Fibroblast of the conjunctiva (primary cell): Measurements from ENCODE around the gene AQP7.
A peak's percentile ranks its signal among the peaks of the same experiment; 100 is the strongest.
"Not testable (repeated sequence)": the region's sequence is repeated elsewhere in the genome, so short reads cannot be mapped to it uniquely, and the experiment has no call there.

Experiments
- DNase-seq: peaks from one replicate; pipeline ENCODE4 v3.0.0-alpha.2; 2010; ENCODE audit warnings: low read depth

The AQP7 gene

DNA sequence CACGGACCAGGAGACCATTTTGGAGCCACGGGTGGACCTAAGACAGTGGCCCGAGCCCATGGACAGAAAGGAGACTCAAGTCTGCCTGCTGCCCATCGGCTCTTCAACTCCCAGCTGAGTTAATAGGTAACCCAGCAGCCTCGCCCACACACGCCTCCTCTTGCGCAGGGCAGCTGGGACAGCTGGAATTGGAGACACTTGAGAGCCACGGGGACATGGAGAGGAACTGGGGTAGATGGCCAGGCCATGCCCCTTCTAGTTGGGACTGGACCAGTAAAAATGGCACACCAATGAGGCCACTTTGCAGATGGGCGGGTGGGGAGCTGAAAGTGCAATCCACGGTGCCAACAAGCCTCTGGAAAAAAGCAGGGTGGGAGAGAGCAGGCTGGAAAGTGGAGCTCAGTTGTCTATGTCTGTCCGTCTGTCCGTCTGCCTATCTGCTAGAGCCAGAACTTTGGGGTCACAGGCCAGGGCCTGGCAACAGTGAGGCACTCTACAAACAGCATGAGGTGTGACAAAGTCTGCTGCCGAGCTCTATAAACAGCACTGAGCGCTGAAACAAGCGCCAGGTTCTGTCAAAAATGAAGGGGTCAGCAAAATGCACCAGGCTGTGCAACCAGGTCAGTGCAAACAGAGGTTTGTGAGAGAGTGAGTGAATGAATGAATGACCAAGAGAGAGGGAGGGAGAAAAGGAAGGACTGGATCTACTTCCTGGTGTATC, 7.0 kb downstream of the AQP7 start:
- not testable (repeated sequence) for DNase-seq

DNA sequence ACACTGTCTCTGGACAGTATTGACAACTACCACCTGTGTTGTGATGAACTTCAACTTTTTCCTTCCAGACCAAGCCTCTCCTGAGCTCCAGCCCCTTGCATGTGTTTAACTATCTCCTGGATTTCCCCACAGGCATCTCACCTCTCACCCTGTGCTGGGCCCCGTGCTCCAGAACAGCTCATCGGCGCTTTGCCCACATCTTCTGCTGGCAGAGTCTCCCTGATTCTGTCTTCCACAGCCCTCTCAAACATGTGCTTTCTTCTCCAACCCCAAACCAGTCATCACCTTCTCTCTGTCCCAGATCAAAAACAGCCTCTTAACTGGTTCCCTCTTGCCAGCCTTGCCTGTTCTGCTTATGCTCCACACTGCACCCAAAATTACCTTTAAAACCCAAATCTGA, 8.4 kb downstream of the AQP7 start:
- not testable (repeated sequence) for DNase-seq

DNA sequence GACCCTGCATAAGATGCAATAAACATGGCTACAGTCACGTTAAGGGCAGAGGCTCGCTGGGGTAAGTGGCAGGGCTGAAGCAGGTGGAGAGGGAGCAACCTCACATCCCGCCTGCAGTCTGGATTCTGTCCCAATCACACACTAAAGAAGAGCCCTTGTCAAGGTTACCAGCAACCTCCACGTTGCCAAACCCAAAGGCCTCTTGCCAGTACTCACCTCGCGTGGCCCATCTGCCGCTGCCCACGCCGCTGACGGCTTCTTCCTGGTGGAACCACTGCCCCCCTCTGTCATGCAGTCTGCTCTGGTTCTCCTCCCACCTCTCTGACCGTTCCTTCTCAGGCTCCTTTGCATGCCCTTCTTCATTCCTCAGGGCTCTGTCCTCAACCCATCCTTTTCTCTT, 8.8 kb downstream of the AQP7 start:
- DNase-seq, result no peak

DNA sequence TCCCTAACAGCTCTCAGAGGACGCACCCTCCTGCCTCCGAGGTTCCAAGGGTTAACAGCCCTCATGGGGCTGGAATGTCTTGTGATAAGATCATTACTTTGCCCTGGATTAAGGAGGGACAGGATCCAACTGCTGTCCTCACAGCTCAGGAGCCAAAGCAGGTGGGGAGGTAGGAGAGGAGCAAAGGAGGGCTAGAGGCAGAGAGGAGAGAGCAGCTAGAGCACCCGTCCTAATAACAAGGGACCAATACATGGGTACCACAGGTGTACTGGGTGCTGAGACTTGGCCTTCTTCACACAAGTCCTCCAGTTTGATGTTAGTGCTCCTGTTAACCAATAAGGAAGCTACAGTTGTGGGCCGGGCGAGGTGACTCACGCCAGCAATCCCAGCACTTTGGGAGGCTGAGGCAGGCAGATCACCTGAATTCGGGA, 9.8 kb downstream of the AQP7 start:
- not testable (repeated sequence) for DNase-seq

DNA sequence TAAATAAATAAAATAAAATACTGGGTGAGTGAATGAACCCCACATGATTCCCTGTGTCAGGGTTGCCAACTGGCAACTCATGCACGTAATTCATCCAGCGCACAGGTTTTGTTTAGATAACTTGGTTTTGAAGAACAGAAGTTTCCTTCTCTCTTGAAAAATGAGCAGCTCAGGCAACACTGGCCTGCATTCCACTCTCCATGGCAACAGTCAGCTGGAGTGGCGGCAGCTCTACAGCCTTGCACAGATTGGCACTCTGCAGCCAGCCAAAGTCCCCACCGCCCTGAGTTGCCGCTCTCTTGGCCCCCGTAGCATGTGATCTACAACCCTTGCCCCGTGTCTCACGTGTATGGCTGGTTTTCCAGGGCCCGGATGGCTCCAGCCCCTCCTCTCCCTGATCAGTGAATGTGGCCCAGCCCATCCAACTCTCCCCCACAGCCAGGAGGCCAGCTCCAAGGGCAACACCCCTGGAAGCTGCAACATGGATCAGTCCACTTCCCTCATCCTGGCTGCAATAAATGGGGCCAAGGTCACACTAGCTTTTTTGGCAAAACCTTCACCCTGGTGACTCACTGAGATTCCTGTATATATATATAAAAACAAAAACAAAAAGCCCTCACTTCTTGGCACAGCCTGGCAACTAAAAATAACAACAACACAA, 11.1 kb downstream of the AQP7 start:
- peak; percentile 98 for DNase-seq

DNA sequence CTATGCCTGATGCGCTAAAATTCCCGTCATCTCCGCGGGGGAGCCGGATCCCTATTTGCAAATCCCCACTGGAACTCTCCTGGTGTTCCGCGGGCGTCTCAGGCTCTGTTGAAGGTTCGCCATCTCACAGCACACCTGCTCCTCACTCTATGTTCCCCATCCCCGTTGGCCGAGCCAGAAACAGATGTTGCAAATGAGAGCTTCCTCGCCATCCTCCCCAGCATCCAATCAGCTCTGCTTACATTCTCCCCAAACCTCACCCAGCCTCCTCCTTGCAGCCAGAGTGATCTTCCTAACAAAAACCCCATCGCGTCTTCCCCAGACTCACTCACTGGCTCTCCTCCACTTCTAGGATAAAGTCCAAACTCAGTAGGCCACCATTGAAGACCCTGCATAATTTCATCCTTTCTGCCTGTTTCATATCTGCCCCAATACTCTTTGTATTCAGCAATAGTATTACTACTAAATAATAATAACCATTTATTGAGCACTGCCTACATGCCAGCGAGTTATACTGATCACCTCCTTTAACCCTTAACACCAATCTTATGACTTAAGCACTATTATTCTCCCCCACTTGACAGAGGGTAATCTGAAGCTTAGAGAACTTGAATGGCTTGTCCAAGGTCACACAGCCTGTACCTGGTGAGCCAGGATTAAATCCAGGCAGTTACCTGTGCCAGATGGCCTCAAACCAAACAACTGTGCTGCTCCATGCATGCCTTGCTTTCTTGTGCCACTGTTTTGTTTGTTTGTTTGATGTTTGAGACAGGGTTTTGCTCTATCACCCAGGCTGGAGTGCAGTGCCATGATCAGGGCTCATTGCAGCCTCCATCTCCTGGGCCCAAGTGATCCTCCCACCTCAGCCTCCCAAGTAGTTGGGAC, 14.0 kb downstream of the AQP7 start:
- no peak for DNase-seq

DNA sequence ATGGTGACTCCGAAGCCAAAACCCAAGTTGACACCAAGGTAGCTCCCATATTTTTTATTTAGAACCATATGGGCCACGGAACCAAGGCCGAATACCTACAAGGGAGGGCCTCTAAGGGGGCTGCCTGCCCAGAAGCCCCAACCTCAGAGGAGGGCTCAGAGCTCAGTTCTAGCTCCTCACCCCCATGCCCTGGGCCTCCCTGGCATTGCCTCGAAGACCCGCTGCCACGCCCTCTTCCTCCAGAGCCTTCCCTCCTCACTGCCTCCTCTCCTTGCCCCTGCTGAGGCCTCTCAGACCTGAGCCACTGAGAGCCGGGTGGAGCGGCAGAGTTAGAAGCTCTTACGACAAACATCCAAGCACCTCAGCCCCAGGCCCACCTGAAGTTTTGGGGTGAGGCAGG, 15.4 kb downstream of the AQP7 start:
- not testable (repeated sequence) for DNase-seq

DNA sequence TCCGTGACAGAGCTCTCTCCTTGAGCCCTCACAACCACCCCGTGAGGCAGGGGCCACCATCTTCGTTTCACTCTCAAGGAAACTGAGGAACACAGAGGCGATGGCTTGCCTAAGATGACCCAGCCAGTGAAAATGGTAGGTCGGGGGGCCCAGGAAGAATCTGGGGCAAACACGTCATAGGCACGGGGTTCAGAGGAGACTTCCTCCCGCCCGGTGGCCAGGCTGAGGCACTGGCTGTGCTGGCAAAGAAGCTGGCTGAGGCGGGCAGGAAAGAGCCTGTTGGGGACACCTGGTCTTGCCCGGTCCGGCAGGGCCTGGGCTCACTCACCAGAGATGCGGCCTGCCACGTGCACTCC, 15.7 kb downstream of the AQP7 start:
- not testable (repeated sequence) for DNase-seq

DNA sequence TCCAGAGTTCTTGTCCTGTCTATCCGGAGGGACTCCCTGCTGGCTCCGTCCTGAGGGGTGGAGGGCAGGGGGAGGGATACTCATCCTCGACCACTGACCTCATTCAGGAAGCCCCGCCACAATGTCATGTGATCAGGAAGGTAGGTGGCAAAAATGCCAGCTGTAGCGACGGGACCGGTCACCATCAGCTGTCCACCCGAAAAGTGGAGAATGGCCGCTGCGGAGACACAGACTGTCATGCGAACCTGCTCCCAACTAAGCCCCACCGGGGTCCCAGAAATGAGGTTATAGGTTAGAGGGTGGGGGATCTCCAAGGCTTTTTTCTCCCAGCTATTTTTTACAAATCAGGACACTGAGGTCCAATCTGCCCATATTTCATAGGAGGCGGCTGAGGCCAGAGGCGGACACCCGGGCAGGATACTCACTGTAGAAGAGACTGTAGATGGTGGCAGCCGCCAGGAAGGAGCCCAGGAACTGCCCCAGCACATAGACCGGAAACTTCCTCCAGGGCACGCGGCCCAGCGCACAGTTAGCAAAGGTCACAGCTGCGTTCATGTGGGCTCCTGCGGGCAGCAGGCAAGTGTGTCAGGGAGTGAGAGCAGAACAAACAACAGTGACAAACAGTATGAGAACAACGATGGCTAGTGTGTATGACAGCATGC, 16.3 kb downstream of the AQP7 start:
- not testable (repeated sequence) for DNase-seq

DNA sequence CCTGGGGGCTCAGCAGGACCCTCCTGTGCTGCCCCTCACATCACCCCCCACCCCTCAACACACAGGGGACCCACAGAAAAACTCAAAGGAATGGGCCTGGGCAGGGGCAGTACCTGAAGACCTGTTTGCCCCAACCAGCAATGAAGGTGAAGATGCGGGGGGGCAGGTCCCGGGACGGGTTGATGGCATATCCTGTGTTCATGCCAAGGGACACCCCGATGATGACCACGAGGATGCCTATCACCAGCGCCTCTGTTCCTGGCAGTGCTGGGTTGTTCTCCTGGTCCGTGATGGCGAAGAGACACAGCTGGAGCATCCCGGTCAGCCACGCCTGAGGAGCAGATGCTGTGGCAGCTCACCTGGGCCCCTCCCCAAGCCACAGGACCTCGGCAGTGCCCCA, 16.8 kb downstream of the AQP7 start:
- not testable (repeated sequence) for DNase-seq

DNA sequence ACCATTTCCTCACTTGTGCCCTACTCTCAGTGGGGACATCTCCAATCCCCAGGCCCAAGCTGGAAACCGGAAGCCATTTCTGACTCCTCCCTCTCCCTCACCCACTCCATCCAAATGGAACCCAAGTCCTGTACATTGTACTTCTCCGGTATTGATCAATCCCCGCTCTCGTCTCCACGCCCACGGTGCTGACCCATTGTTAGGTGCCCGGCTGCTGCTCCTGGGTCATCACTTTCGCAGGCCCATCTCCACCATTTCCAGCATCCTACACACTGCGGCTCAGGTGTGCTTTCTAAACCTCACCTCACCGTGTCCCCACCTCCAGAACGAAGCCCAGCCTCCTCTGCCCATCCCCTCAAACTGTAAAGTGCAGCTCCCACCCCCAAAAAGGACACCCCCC, 19.0 kb downstream of the AQP7 start:
- DNase-seq, result not testable (repeated sequence)

DNA sequence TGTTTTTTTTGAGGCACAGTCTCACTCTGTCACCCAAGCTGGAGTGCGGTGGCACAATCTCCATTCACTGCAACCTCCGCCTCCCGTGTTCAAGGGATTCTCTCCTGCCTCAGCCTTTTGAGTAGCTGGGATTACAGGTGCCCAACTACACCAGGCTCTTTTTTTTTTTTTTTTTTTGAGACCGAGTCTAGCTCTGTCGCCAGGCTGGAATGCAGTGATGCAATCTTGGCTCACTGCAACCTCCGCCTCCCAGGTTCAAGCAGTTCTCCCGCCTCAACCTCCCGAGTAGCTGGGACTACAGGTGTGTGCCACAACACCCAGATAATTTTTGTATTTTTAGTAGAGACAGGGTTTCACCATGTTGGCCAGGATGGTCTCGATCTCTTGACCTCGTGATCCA, 20.0 kb downstream of the AQP7 start:
- DNase-seq, result not testable (repeated sequence)

DNA sequence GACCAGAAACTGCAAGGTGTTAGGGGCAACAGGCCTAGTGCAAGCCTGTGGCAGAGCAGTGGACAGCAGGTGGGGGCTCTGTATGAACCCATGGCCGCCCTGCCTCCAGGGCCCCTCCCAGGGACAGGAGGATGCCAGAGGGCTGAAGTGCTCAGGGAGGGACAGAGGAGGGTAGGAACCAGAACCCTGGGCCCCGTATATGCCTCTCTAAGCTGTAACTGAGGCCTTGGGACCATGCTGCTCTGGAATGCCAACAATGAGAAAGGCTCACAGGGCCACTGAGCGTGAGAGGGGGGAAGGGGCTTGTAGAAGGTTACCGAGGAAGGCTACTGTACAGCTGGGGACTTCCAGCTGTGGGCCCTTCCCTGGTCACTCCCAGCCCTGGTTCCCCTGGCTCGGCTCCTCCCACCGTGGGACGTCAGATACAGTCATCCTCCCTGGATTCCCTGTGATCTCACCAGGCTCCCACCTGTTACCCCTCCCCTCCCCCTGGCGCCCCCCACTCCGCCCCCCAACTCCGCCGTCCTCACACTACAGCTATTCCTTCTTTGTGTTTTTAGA, 21.1 kb downstream of the AQP7 start:
- DNase-seq, result no peak

DNA sequence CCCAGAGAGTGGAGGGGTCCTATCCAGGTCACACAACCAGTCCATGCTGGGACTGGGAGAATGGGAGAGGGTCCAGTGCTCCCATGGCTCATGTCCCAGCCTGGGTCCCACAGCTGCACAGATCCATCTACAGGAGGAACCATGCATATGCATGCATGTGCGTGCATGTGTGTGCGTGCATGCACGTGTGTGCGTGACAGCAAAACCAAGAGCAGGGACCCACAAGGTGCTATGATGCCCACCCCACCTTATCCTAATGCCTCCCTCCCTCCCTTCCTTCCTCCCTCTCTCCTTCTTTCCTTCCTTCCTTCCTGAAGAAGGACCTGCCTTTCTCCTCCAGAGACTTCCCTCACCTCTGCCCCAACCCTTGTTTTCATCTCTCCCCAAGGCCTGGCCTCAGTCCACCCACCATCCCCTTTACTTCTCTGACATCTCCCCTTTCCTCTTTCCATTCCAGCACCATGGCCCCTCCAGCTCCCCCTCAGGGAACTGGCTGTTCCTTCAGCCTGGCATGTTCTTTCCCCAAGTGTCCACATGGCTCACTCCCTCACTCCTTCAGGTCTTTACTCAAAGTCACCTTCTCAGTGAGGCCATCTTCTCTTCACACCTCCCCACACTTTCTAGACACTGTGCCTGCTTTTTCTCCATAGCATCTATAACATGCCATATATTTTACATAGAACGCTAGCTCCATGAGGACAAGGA, 21.8 kb downstream of the AQP7 start:
- DNase-seq, result no peak

DNA sequence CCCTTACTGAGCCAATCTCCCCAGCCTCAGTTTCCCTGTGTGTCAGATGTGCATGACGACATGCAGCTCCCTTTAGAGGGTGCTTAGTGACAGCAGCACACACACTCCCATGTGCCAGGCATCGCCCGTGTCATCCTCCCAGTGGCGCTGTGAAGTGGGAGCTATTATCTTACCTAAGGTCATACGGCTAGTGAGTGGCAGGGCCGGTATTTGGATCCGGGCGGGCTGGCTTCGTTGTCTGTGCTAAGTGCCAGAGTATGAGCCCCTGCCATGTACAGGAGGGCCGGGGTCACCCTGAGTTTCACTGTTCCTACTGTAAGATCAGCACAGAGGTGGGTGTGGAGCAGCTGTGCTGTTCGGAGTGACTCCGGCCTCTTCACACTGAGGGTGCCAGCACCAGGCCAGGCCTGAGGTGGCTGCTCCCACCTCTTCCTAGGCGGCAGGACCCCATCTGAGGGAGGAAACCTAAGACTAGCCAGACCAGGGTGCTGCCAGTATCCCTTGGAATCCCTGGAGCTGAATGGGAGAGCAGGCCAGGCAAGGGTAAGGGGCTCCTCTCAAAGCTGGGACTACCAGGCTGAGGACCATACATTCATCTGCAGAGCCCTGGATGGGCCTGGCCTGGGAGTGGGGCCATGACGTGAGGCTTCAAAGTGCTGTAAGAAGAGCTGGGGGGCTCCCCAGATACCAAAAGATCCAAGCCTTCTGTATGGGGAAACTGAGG, 22.5 kb downstream of the AQP7 start:
- no peak for DNase-seq

DNA sequence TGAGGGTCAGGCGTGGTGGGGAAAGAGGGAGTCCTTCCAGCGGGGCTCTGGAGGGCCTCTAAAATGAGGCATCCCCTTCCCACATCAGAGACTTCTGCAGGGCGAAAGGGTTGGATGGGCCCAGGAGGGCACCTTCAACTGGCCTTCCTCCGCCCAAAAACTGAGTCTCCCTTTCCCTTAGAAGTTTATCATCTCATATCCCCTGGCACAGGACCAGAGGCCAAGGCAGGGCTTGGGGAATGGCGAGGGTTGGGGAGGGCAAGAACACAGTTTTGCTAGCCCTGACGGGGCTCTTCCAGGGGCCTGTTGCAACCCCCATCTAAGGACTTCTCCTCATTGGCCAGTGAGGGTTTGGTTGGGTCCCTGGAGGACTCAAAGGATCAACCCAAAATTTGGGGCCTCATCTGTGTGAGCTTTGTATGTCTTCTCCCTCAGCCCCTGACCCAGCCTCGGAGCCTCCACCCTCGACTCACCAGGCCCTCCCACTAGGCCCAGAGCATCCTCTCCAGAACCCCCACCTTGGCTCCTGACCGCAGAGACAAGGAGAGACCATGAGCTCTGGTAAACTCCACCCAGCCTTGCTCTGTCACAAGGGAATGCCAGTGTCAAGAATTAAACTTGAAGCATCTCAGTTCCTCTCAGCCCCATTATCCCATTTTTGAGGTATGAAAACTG, 24.1 kb downstream of the AQP7 start:
- no peak for DNase-seq

DNA sequence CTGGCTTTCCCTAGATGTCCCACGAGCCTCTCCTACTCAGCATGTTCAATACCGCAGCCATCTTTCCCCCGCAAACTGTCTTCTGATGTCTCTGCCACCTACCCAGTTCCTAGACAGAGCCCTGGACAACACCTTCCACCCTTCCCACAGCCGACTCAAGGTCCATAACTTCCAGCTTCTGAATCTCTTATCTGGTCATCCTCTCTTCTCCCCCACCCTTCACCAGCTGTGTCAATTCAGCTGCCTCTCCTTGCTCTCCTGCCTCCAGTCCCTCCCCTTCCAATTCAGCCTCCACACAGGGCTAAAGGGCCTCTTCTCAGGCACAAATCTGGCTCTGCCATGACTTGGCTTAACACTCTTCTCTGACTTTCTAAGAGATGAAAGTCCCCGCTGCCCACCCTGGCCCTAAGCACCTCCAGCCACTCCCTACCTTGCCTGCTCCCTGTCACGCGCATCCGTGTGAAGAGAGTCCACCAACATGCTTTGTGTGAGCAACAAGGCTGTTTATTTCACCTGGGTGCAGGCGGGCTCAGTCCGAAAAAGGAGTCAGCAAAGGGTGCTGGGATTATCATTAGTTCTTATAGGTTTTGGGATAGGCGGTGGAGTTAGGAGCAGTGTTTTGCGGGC, 25.2 kb downstream of the AQP7 start:
- DNase-seq, result no peak

DNA sequence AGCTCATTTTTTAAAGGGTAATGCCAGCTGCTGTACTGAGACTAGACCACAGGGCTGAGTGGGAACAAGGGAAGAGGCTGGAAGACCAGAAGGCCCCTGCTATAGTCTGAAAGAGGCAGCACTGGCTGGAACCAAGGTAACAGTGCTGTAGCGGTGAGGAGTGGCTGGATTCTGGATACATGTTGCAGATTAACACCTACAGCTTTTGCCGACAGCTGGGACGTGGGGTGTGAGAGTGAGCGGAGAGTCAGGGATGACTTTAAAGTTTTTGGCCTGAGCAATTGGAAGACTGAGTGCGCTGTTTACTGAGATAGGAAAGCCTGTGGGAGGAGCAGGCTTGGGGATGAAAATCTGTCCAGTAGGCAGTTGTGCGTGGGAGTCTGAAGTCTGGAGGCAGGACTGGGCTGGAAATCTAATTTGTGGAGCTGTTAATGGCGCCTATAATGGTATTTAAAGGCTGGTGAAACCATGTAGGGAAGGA, 26.5 kb downstream of the AQP7 start:
- no peak for DNase-seq

DNA sequence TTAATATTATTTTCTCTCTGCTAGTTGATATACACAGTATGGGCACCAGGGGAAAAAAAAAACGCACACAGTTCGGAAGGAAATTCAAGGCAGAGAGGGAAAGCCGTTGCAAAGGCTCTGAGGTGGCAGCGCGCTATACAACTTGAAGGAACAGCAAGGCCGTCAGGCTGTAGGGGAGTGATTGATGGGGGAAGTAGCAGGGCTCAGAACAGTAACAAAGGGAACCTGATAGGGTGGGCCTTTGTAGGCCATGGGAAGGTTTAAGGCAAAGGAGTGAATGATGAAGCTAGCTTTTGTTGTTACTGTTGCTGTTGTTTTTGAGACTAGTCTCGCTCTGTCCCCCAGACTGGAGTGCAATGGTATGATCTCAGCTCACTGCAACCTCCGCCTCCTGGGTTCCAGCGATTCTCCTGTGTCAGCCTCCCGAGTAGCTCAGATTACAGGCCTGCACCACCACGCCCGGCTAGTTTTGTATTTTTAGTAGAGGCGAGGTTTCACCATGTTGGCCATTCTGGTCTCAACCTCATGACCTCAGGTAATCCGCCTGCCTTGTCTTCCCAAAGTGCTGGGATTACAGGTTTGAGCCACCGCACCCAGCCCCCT, 27.0 kb downstream of the AQP7 start:
- DNase-seq, result no peak
